Calu3 (cell line): Measurements from ENCODE around the gene SEL1L. TPM values are rescaled to one million over a fixed set of nuclear protein-coding genes. Genes with fewer than 3 reads are reported as not detected.

Experiments
- BruUV-seq: library from RNA; stranded (reverse); fragments of 400-500 nt; replicated peaks from 2 replicates; lab custom pipeline; 2021; lab: Mats Ljungman, UMichigan
- CTCF ChIA-PET: fragments of 300-600 bp; sonication (Branson Sonifier 250); formaldehyde crosslinking; loops from one replicate; lab custom pipeline; 2022; ENCODE audit warnings: antibody characterized with exemption; lab: Charles Lee
- DNase-seq: peaks from one replicate; pipeline ENCODE4 v3.0.0; 2022
- H3K27ac Mint-ChIP-seq: one replicate; pipeline ENCODE4 v1.8.0; 2022; ENCODE audit warnings: mixed read lengths; ENCODE audit not compliant: unreplicated experiment
- H3K27me3 Mint-ChIP-seq: one replicate; pipeline ENCODE4 v1.8.0; 2022; ENCODE audit warnings: mixed read lengths; ENCODE audit not compliant: unreplicated experiment
- H3K36me3 Mint-ChIP-seq: one replicate; pipeline ENCODE4 v1.8.0; 2022; ENCODE audit warnings: mild to moderate bottlenecking, moderate library complexity, mixed read lengths; ENCODE audit not compliant: insufficient read depth, unreplicated experiment
- H3K4me1 Mint-ChIP-seq: one replicate; pipeline ENCODE4 v1.8.0; 2022; ENCODE audit warnings: mild to moderate bottlenecking, low read depth, mixed read lengths; ENCODE audit not compliant: unreplicated experiment
- H3K4me3 Mint-ChIP-seq: one replicate; pipeline ENCODE4 v1.8.0; 2022; ENCODE audit warnings: mild to moderate bottlenecking, low read depth, moderate library complexity, mixed read lengths; ENCODE audit not compliant: unreplicated experiment
- H3K9me3 Mint-ChIP-seq: one replicate; pipeline ENCODE4 v1.8.0; 2022; ENCODE audit warnings: low read depth, mixed read lengths; ENCODE audit not compliant: unreplicated experiment
- intact Hi-C: fragments of 100-400 bp; cut with micrococcal nuclease; formaldehyde crosslinking; loops from one replicate; pipeline ENCODE4 v1.10.0; 2022; ENCODE audit not compliant: unreplicated experiment
- total RNA-seq: library from RNA; stranded (reverse); gene quantifications from 2 replicates; pipeline ENCODE4 v1.2.3, GENCODE V29; 2022
- TF ChIP-seq, protein P1 (sequence below): fragments of 200-600 bp; IDR thresholded peaks from one replicate; pipeline ENCODE4 v1.8.0; 2022; ENCODE audit warnings: antibody characterized with exemption; ENCODE audit not compliant: unreplicated experiment

Gene SEL1L
- total RNA-seq, 1 experiment from 2014 or later = 95.4 TPM

- TF ChIP-seq, protein P1, sequence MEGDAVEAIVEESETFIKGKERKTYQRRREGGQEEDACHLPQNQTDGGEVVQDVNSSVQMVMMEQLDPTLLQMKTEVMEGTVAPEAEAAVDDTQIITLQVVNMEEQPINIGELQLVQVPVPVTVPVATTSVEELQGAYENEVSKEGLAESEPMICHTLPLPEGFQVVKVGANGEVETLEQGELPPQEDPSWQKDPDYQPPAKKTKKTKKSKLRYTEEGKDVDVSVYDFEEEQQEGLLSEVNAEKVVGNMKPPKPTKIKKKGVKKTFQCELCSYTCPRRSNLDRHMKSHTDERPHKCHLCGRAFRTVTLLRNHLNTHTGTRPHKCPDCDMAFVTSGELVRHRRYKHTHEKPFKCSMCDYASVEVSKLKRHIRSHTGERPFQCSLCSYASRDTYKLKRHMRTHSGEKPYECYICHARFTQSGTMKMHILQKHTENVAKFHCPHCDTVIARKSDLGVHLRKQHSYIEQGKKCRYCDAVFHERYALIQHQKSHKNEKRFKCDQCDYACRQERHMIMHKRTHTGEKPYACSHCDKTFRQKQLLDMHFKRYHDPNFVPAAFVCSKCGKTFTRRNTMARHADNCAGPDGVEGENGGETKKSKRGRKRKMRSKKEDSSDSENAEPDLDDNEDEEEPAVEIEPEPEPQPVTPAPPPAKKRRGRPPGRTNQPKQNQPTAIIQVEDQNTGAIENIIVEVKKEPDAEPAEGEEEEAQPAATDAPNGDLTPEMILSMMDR = peak; percentile 72
- Mint-ChIP-seq H3K4me3 (no peak overlapping the region), H3K27me3 (no peaks in the 10 kb centered on the region), H3K4me1 (no peaks in the 10 kb centered on the region), H3K9me3 (no peaks in the 10 kb centered on the region), H3K27ac (no peak overlapping the region), H3K36me3 (no peaks in the 10 kb centered on the region)
- intact Hi-C loops = loop anchor here (1.0 kb wide), 1 partner anchor 184 kb away; no protein-coding TSS in a partner anchor
- DNase-seq = peak; percentile 64
- no TSS peak for BruUV-seq
- CTCF ChIA-PET = interaction anchor here (0.9 to 3.8 kb wide), 3 partner anchors 18 to 184 kb away, joined by 3 to 22 read pairs (median 4); no protein-coding TSS in a partner anchor
Observed at GRCh38 chr14:81453166-81453766, 80.4 kb downstream of the SEL1L start.

DNA sequence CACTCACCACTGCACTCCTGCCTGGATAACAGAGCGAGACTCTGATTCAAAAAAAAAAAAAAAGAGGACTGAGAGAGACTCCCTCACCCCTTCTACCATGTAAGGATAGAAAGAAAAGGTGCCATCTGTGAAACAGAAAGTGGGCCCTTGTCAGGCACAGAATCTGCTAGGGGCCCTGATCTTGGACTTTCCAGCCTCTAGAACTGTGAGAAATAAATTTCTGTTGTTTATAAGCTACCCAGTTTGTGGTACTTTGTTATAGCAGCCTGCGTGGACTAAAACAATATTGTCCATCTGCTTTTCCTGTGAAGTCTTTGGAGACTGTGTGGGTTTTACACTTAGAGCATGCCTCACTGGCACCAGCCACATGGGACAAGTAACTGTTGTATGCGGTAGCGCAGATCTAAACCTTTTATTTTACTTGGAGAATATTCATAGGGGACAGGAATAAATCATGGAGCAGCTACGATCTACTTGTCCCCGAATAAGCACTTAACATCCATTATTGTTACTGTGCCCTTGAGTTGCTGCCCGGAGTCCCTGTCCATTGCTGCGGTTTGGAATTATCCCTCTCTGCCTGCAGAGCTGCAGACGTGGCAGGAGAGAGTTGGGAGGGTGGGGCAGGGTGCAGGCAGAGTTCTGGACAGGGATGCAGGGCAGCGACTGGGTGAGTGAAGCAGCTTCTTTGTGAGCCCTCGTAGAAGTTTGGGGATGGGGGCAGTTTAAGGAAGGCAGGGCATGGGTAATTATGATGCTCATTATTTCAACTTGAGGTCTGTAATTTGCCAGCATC lies 81.1 kb downstream of the SEL1L start:
- intact Hi-C loops = loop anchor here (1.0 kb wide), 1 partner anchor 183 kb away; no protein-coding TSS in a partner anchor
- no peaks in the 10 kb centered on the region for H3K4me1 Mint-ChIP-seq
- TF ChIP-seq, protein P1 = no peak
- no peak overlapping the region for H3K4me3 Mint-ChIP-seq
- no peaks in the 10 kb centered on the region for H3K36me3 Mint-ChIP-seq
- DNase-seq = no peak
- CTCF ChIA-PET = interaction anchor here (0.9 to 3.8 kb wide), 3 partner anchors 17 to 183 kb away, joined by 3 to 22 read pairs (median 4); no protein-coding TSS in a partner anchor
- H3K9me3 Mint-ChIP-seq = no peaks in the 10 kb centered on the region
- no TSS peak for BruUV-seq
- H3K27ac Mint-ChIP-seq = no peak overlapping the region
- H3K27me3 Mint-ChIP-seq = no peaks in the 10 kb centered on the region

GRCh38 chr14:81450976-81451375 lies 82.7 kb downstream of the SEL1L start:
- intact Hi-C loops = no loop called here
- no TSS peak for BruUV-seq
- CTCF ChIA-PET = no interaction called here
- DNase-seq = no peak
- Mint-ChIP-seq H3K9me3 (no peaks in the 10 kb centered on the region), H3K4me3 (no peak overlapping the region), H3K27me3 (no peaks in the 10 kb centered on the region), H3K4me1 (no peaks in the 10 kb centered on the region), H3K27ac (no peak overlapping the region), H3K36me3 (no peaks in the 10 kb centered on the region)
- TF ChIP-seq, protein P1 = no peak

- CTCF ChIA-PET = no interaction called here
- intact Hi-C loops = no loop called here
- no TSS peak for BruUV-seq
Observed at GRCh38 chr14:81450100-81450531, 83.5 kb downstream of the SEL1L start.

More at GRCh38 chr14:81450100-81450531, 83.5 kb downstream of the SEL1L start:
- H3K27ac Mint-ChIP-seq = no peak overlapping the region
- no peak overlapping the region for H3K4me3 Mint-ChIP-seq
- H3K27me3 Mint-ChIP-seq = no peaks in the 10 kb centered on the region
- H3K4me1 Mint-ChIP-seq = no peaks in the 10 kb centered on the region
- TF ChIP-seq, protein P1 = no peak
- no peaks in the 10 kb centered on the region for H3K9me3 Mint-ChIP-seq
- DNase-seq = no peak
- no peaks in the 10 kb centered on the region for H3K36me3 Mint-ChIP-seq
